ENCODE data around the gene IQSEC1. TPM values are rescaled to one million over a fixed set of nuclear protein-coding genes. Genes with fewer than 3 reads are reported as not detected.
A peak's percentile ranks its signal among the peaks of the same experiment; 100 is the strongest.

The IQSEC1 gene
- total and polyA plus RNA-seq, 2 donors (not counting 1 experiment from before 2014, with no cell fraction given), result 96.7 to 222 TPM

GRCh38 chr3:13030684-13031083 lies 42.5 kb downstream of the IQSEC1 start:
- intact Hi-C loops (cut with micrococcal nuclease), result no loop called here
- Histone ChIP-seq H4K20me1 (ENCODE audit: control insufficient read depth, insufficient read depth, low read length, poor library complexity, severe bottlenecking) (peaks cover 1% of the 10 kb centered on the region), H3K4me3 (ENCODE audit: control extremely low read depth in 1 of 5, extremely low read depth in 1 of 5, insufficient read depth in 1 of 5, low read depth in 2 of 5, low read length in 4 of 5) (no peak overlapping the region), H3K9me3 (ENCODE audit: control extremely low read depth in 1 of 3, control insufficient read depth in 2 of 3, insufficient read depth in 1 of 3, low read length in 2 of 3) (no peaks in the 10 kb centered on the region), H3K79me2 (ENCODE audit: control insufficient read depth, insufficient read depth, low read length) (peaks cover 68% of the 10 kb centered on the region), H3K36me3 (replicated peaks in 1 of 2; ENCODE audit: control extremely low read depth in 1 of 2, control insufficient read depth in 1 of 2, extremely low read depth in 1 of 2, insufficient read depth in 2 of 2, low read length in 1 of 2) (peaks cover 0 to 3% of the 10 kb centered on the region in 2 experiments), H3K9ac (ENCODE audit: low read length) (no peak overlapping the region), H2AFZ (ENCODE audit: insufficient read depth, low read depth, low read length, poor library complexity, severe bottlenecking) (no peak overlapping the region), H3K4me1 (ENCODE audit: control insufficient read depth in 2 of 2, insufficient read depth in 2 of 2, low read length in 2 of 2) (peaks cover 6 to 8% of the 10 kb centered on the region in 2 donors), H3K27me3 (replicated peaks in 1 of 4; ENCODE audit: control extremely low read depth in 1 of 4, control insufficient read depth in 3 of 4, insufficient read depth in 4 of 4, low read length in 3 of 4) (no peaks in the 10 kb centered on the region), H3K27ac (ENCODE audit: low read length in 2 of 2) (no peak overlapping the region), H3K4me2 (replicated peaks; ENCODE audit: low read depth, low read length, poor library complexity, severe bottlenecking) (no peak overlapping the region)
- DNase-seq, result no peak
- Mint-ChIP-seq H3K4me1 (peaks cover 26% of the 10 kb centered on the region), H3K9me3 (ENCODE audit: insufficient read depth) (no peaks in the 10 kb centered on the region), H3K4me3 (no peak overlapping the region), H3K27me3 (no peaks in the 10 kb centered on the region), H3K27ac (no peak overlapping the region)
- ATAC-seq (ENCODE audit: low read depth), result no peak
- ChIA-PET CTCF (interaction anchor here (1.2 kb wide), 1 partner anchor 9 kb away, joined by 5 read pairs; no protein-coding TSS in a partner anchor), POLR2A (no interaction called here)
- WGBS (ENCODE audit: insufficient coverage), result 100% methylated on average over 2 of the region's 9 CpGs
- TF ChIP-seq, protein P1, sequence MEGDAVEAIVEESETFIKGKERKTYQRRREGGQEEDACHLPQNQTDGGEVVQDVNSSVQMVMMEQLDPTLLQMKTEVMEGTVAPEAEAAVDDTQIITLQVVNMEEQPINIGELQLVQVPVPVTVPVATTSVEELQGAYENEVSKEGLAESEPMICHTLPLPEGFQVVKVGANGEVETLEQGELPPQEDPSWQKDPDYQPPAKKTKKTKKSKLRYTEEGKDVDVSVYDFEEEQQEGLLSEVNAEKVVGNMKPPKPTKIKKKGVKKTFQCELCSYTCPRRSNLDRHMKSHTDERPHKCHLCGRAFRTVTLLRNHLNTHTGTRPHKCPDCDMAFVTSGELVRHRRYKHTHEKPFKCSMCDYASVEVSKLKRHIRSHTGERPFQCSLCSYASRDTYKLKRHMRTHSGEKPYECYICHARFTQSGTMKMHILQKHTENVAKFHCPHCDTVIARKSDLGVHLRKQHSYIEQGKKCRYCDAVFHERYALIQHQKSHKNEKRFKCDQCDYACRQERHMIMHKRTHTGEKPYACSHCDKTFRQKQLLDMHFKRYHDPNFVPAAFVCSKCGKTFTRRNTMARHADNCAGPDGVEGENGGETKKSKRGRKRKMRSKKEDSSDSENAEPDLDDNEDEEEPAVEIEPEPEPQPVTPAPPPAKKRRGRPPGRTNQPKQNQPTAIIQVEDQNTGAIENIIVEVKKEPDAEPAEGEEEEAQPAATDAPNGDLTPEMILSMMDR (IDR thresholded peaks at IDR 0.05), result no peak
- no peak for TF ChIP-seq EZH2 (IDR thresholded peaks at IDR 0.05; ENCODE audit: borderline replicate concordance, insufficient read depth, low read depth, low read length, poor library complexity, severe bottlenecking)

DNA sequence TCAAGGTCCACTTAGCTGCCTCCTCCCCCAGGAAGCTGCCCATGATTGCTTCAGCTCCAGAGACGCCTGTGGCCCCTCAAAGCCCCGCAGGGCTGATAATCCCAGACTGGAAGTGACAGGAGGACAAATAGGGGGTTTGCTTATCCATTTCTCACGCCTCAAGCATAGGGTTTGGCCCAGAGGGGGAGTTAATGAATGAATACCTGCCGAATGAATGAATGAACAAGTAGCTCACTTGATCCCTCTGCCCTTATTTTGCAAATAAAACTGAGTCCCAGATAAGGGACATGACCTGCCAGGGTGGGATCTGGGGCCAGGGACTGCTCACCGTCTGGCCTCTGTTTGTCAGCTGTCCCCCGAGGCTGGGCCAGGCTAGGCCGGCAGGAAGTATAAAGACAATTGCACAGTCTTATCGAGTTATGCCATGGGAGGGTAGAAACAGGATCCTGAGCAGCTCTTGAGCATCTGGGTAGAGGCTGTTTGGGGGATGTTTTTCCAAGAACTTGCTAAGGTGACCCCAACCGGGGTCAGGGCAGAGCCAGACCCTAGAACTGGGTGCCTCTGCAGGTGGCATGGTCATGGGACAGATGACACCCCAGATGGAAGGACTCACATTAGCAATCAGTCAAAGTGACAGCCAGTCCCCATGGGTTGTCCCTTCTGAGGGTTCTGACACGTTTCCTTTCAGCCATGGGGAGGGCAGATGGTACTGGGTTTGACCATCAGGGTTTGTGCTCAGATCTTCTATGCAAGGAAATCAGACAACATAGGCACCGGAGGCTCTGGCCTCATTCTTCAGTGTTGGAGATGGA lies 45.0 kb downstream of the IQSEC1 start:
- intact Hi-C loops (cut with micrococcal nuclease), result no loop called here
- peaks cover 13 to 24% of the 10 kb centered on the region in 2 donors for H3K4me1 ChIP-seq (ENCODE audit: control insufficient read depth in 2 of 2, insufficient read depth in 2 of 2, low read length in 2 of 2)
- peaks cover 0 to 3% of the 10 kb centered on the region in 2 experiments for H3K36me3 ChIP-seq (replicated peaks in 1 of 2; ENCODE audit: control extremely low read depth in 1 of 2, control insufficient read depth in 1 of 2, extremely low read depth in 1 of 2, insufficient read depth in 2 of 2, low read length in 1 of 2)
- 59% methylated on average over 9 of the region's 11 CpGs for WGBS (ENCODE audit: insufficient coverage)
- H3K9me3 ChIP-seq (ENCODE audit: control extremely low read depth in 1 of 3, control insufficient read depth in 2 of 3, insufficient read depth in 1 of 3, low read length in 2 of 3), result no peaks in the 10 kb centered on the region
- H3K4me3 ChIP-seq (ENCODE audit: control extremely low read depth in 1 of 5, extremely low read depth in 1 of 5, insufficient read depth in 1 of 5, low read depth in 2 of 5, low read length in 4 of 5), result no peak overlapping the region
- no peak overlapping the region for H2AFZ ChIP-seq (ENCODE audit: insufficient read depth, low read depth, low read length, poor library complexity, severe bottlenecking)
- no peaks in the 10 kb centered on the region for H3K27me3 ChIP-seq (replicated peaks in 1 of 4; ENCODE audit: control extremely low read depth in 1 of 4, control insufficient read depth in 3 of 4, insufficient read depth in 4 of 4, low read length in 3 of 4)
- H3K4me3 Mint-ChIP-seq, result no peak overlapping the region
- ATAC-seq (ENCODE audit: low read depth) (no peak), DNase-seq (no peak)
- H3K4me2 ChIP-seq (replicated peaks; ENCODE audit: low read depth, low read length, poor library complexity, severe bottlenecking), result no peak overlapping the region
- POLR2A ChIA-PET, result interaction anchor here (1.1 kb wide), 1 partner anchor 11 kb away, joined by 4 read pairs; no protein-coding TSS in a partner anchor
- H3K27me3 Mint-ChIP-seq, result no peaks in the 10 kb centered on the region
- H3K9me3 Mint-ChIP-seq (ENCODE audit: insufficient read depth), result no peaks in the 10 kb centered on the region
- H3K4me1 Mint-ChIP-seq, result peaks cover 48% of the 10 kb centered on the region
- no peak for TF ChIP-seq EZH2 (IDR thresholded peaks at IDR 0.05; ENCODE audit: borderline replicate concordance, insufficient read depth, low read depth, low read length, poor library complexity, severe bottlenecking)
- TF ChIP-seq, protein P1 (IDR thresholded peaks at IDR 0.05), result no peak
- CTCF ChIA-PET, result interaction anchor here (1.4 to 3.2 kb wide), 4 partner anchors 18 to 64 kb away, joined by 3 to 8 read pairs (median 6); no protein-coding TSS in a partner anchor
- H3K9ac ChIP-seq (ENCODE audit: low read length), result no peak overlapping the region
- H3K27ac Mint-ChIP-seq, result peak overlapping the region; percentile 26
- no peak overlapping the region for H3K27ac ChIP-seq (ENCODE audit: low read length in 2 of 2)
- H4K20me1 ChIP-seq (ENCODE audit: control insufficient read depth, insufficient read depth, low read length, poor library complexity, severe bottlenecking), result peaks cover 2% of the 10 kb centered on the region
- peaks cover 68% of the 10 kb centered on the region for H3K79me2 ChIP-seq (ENCODE audit: control insufficient read depth, insufficient read depth, low read length)
